CD14-positive monocyte (primary cell): Measurements from ENCODE around the gene SELENOI. TPM values are rescaled to one million over a fixed set of nuclear protein-coding genes. Genes with fewer than 3 reads are reported as not detected.

ENCODE experiments used
- DNase-seq, 3 donors: peaks; one replicate each; pipeline ENCODE4 v3.0.0-alpha.2; 2011 to 2022
- H2AFZ ChIP-seq: 2 replicates; pipeline ENCODE4 v1.6.0; 2012; ENCODE audit warnings: mild to moderate bottlenecking, low read depth, low read length, inconsistent platforms; ENCODE audit not compliant: insufficient read depth, poor library complexity, severe bottlenecking
- H3K27ac ChIP-seq, 2 donors: 1 replicate in 1 of 2; 2 replicates in 1 of 2; pipeline ENCODE4 v1.5.1; 2012 to 2013; ENCODE audit warnings: low read length in 2 of 2, control low read depth in 1 of 2, inconsistent platforms in 1 of 2, low read depth in 1 of 2, mild to moderate bottlenecking in 1 of 2
- H3K27me3 ChIP-seq, 2 donors: one replicate each; pipeline versions ENCODE4 v1.6.0 to v1.6.1; 2011 to 2013; ENCODE audit warnings: low read length in 2 of 2; ENCODE audit not compliant: control insufficient read depth in 2 of 2, insufficient read depth in 2 of 2
- H3K36me3 ChIP-seq, 2 donors: replicated peaks in 1 of 2; 1 replicate in 1 of 2; 2 replicates in 1 of 2; pipeline versions ENCODE4 v1.5.1 to v1.6.1; 2012 to 2013; ENCODE audit warnings: low read length in 2 of 2, control low read depth in 1 of 2, inconsistent platforms in 1 of 2, mild to moderate bottlenecking in 1 of 2; ENCODE audit not compliant: insufficient read depth in 2 of 2, control insufficient read depth in 1 of 2
- H3K4me1 ChIP-seq, 2 donors: 1 replicate in 1 of 2; 2 replicates in 1 of 2; pipeline versions ENCODE4 v1.5.1 to v1.6.1; 2012 to 2013; ENCODE audit warnings: low read length in 2 of 2, control low read depth in 1 of 2, inconsistent platforms in 1 of 2, mild to moderate bottlenecking in 1 of 2, moderate library complexity in 1 of 2; ENCODE audit not compliant: insufficient read depth in 2 of 2, control insufficient read depth in 1 of 2
- H3K4me2 ChIP-seq: replicated peaks from 2 replicates; pipeline ENCODE3; 2012; ENCODE audit warnings: low read length, moderate library complexity, mild to moderate bottlenecking; ENCODE audit not compliant: poor library complexity, severe bottlenecking; ENCODE audit errors: extremely low read depth
- H3K4me3 ChIP-seq, 3 experiments: fragments of 200-600 bp in 1 of 3; sonication (generic) in 1 of 3; replicated peaks in 1 of 3; 1 replicate in 2 of 3; 2 replicates in 1 of 3; pipeline ENCODE4 v1.5.1; 2011 to 2013; ENCODE audit warnings: low read length in 3 of 3, mild to moderate bottlenecking in 3 of 3, control low read depth in 2 of 3, low read depth in 2 of 3, inconsistent platforms in 1 of 3, moderate library complexity in 1 of 3
- H3K79me2 ChIP-seq: 2 replicates; pipeline ENCODE4 v1.6.0; 2012; ENCODE audit warnings: mild to moderate bottlenecking, control low read depth, inconsistent platforms, low read length, moderate library complexity; ENCODE audit not compliant: insufficient read depth
- H3K9ac ChIP-seq: 2 replicates; pipeline ENCODE4 v1.6.0; 2017; ENCODE audit warnings: low read length, mild to moderate bottlenecking; ENCODE audit not compliant: insufficient read depth, poor library complexity, severe bottlenecking
- H3K9me3 ChIP-seq, 2 donors: replicated peaks in 1 of 2; 1 replicate in 1 of 2; 2 replicates in 1 of 2; pipeline versions ENCODE4 v1.5.1 to v1.6.1; 2012 to 2013; ENCODE audit warnings: low read length in 2 of 2, control low read depth in 1 of 2; ENCODE audit not compliant: control insufficient read depth in 1 of 2, insufficient read depth in 1 of 2
- H4K20me1 ChIP-seq: 2 replicates; pipeline ENCODE4 v1.6.0; 2012; ENCODE audit warnings: mild to moderate bottlenecking, low read length, control low read depth, moderate library complexity; ENCODE audit not compliant: insufficient read depth
- H3K27ac Mint-ChIP-seq, 7 donors: one replicate each; pipeline ENCODE4 v1.8.0; 2020; ENCODE audit warnings: mild to moderate bottlenecking in 7 of 7, mixed read lengths in 7 of 7, moderate library complexity in 6 of 7, inconsistent platforms in 2 of 7
- H3K27me3 Mint-ChIP-seq, 3 donors: one replicate each; pipeline ENCODE4 v1.8.0; 2021 to 2022; ENCODE audit warnings: low read depth in 3 of 3, mild to moderate bottlenecking in 3 of 3, mixed read lengths in 3 of 3, moderate library complexity in 3 of 3, inconsistent platforms in 1 of 3
- H3K36me3 Mint-ChIP-seq, 2 donors: one replicate each; pipeline ENCODE4 v1.8.0; 2020; ENCODE audit warnings: mixed read lengths in 2 of 2, inconsistent platforms in 1 of 2, mild to moderate bottlenecking in 1 of 2
- H3K4me1 Mint-ChIP-seq: one replicate; pipeline ENCODE4 v1.8.0; 2020; ENCODE audit warnings: mild to moderate bottlenecking, mixed read lengths
- H3K4me3 Mint-ChIP-seq, 2 donors: one replicate each; pipeline ENCODE4 v1.8.0; 2020; ENCODE audit warnings: mild to moderate bottlenecking in 2 of 2, mixed read lengths in 2 of 2, moderate library complexity in 1 of 2
- H3K9me3 Mint-ChIP-seq, 7 donors: one replicate each; pipeline ENCODE4 v1.8.0; 2020 to 2022; ENCODE audit warnings: mixed read lengths in 7 of 7, mild to moderate bottlenecking in 6 of 7, moderate library complexity in 6 of 7, inconsistent platforms in 2 of 7
- CTCF ChIP-seq: fragments of 200-600 bp; IDR thresholded peaks from one replicate; pipeline ENCODE4 v1.8.0; 2022; ENCODE audit warnings: antibody characterized with exemption, mild to moderate bottlenecking
- WGBS: methylation state at CpG from one replicate; pipeline ENCODE4 v1.1.5; 2013; ENCODE audit warnings: missing lambda C conversion rate; ENCODE audit not compliant: insufficient coverage; 5-methylcytosine and 5-hydroxymethylcytosine counted together
- intact Hi-C, 2 donors: fragments of 100-400 bp; cut with micrococcal nuclease; formaldehyde crosslinking; loops; one replicate each; pipeline versions ENCODE4 v1.15.0 to v1.15.1; 2023
- polyA minus RNA-seq: library from RNA; depleted of rRNA, polyadenylated mRNA; stranded (reverse); fragments of >200 nt; gene quantifications from 2 replicates; pipeline ENCODE4 v1.2.3, GENCODE V29; 2012
- polyA plus RNA-seq, 3 donors: library from polyadenylated mRNA; depleted of rRNA in 1 of 3; unstranded in 2 of 3; stranded (reverse) in 1 of 3; fragments of 300-500 nt in 2 of 3; fragments of >200 nt in 1 of 3; fragmentation: Illumina TruSeq in 2 of 3; gene quantifications; 1 replicate in 2 of 3; 2 replicates in 1 of 3; pipeline ENCODE4 v1.2.3, GENCODE V29; 2012 to 2021
- total RNA-seq, 12 experiments: library from RNA in 1 of 12; stranded (reverse) in 1 of 12; fragments of 120-200 nt in 1 of 12; gene quantifications; one replicate each; pipeline ENCODE4 v1.2.4 and lab custom pipeline; 2013 to 2026; ENCODE audit warnings: mixed read lengths in 6 of 12, inconsistent platforms in 1 of 12

The SELENOI gene
- 11.8 TPM for total RNA-seq (2013)
- polyA plus RNA-seq: 1 to 10 TPM; 2.3 to 3.2 (median 2.5) TPM
- polyA minus RNA-seq: 12.0 and 14.0 TPM in 2 replicates
- 18.5 to 39.5 (median 28.8) reads per million in 11 experiments for total RNA-seq (lab: John Stamatoyannopoulos, UW)

- H2AFZ ChIP-seq: peak within 1 kb of the TSS; percentile 79
- peak within 1 kb of the TSS; percentile 69 for H3K9ac ChIP-seq
- H3K79me2 ChIP-seq: peaks cover 59% of the 10 kb centered on the region
- Mint-ChIP-seq H3K36me3 (peaks cover 0 to 4% of the 10 kb centered on the region in 2 donors), H3K9me3 (no peaks in the 10 kb centered on the region), H3K4me1 (peaks cover 28% of the 10 kb centered on the region), H3K27me3 (no peaks in the 10 kb centered on the region), H3K27ac (peak within 1 kb of the TSS; percentile 94 to 100 (median 99)), H3K4me3 (peak within 1 kb of the TSS; percentile 98 to 100)
- H4K20me1 ChIP-seq: no peaks in the 10 kb centered on the region
- H3K36me3 ChIP-seq: no peaks in the 10 kb centered on the region
- TF ChIP-seq CTCF: no peak
- under 1% methylated on average over 65 of the region's 80 CpGs for WGBS
- H3K9me3 ChIP-seq: no peaks in the 10 kb centered on the region
- peak within 1 kb of the TSS; percentile 94 for H3K4me2 ChIP-seq
- peak within 1 kb of the TSS; percentile 74 to 91 (median 78) for H3K4me3 ChIP-seq
- peak within 1 kb of the TSS; percentile 85 to 90 for H3K27ac ChIP-seq
- intact Hi-C loops: loop anchor here (2.0 to 10.0 kb wide), 3 partner anchors 101 to 419 kb away; partner anchors contain the start of genes HADHA (in 2 of the 2), HADHB (in 2 of the 2) and SLC35F6 (in 1 of the 2)
- DNase-seq: peak; percentile 98 to 99 (median 98)
- H3K27me3 ChIP-seq: no peaks in the 10 kb centered on the region
- H3K4me1 ChIP-seq: peaks cover 18 to 23% of the 10 kb centered on the region in 2 donors
These were observed at the start of gene SELENOI for GRCh38 chr2:26345545-26346453. TSS of gene SELENOI (plus strand) at chr2:26346143. CDS start at chr2:26346233, 90 bp downstream.

- Histone ChIP-seq H3K9ac (no peak overlapping the region), H2AFZ (no peak overlapping the region), H3K27me3 (no peaks in the 10 kb centered on the region), H3K36me3 (no peaks in the 10 kb centered on the region), H3K4me1 (peaks cover 13 to 16% of the 10 kb centered on the region in 2 donors), H3K27ac (no peak overlapping the region), H4K20me1 (no peaks in the 10 kb centered on the region), H3K79me2 (no peaks in the 10 kb centered on the region), H3K4me2 (no peak overlapping the region), H3K9me3 (no peaks in the 10 kb centered on the region), H3K4me3 (no peak overlapping the region)
- no peak for DNase-seq
- 100% methylated on average over 1 of the region's 3 CpGs for WGBS
- H3K4me1 Mint-ChIP-seq: peaks cover 10% of the 10 kb centered on the region
- peaks cover 0 to 4% (median 0%) of the 10 kb centered on the region in 7 donors for H3K9me3 Mint-ChIP-seq
- intact Hi-C loops: no loop called here
- H3K27me3 Mint-ChIP-seq: no peaks in the 10 kb centered on the region
- no peaks in the 10 kb centered on the region for H3K36me3 Mint-ChIP-seq
- H3K4me3 Mint-ChIP-seq: no peak overlapping the region
- no peak overlapping the region for H3K27ac Mint-ChIP-seq
- TF ChIP-seq CTCF: no peak
These were observed 48.9 kb upstream of the SELENOI start for GRCh38 chr2:26297061-26297460.
